Hematopoietic multipotent progenitor cell treated with erythropoietin and hydrocortisone succinate and interleukin-3 and kit ligand, for 15 days (in vitro differentiated cells): ENCODE data around the gene PTPA.

Source experiments
- DNase-seq: peaks from one replicate; pipeline ENCODE4 v3.0.0-alpha.2; 2015; ENCODE audit warnings: low spot score

The PTPA gene

GRCh38 chr9:129138476-129139232, 27.4 kb downstream of the PTPA start:
- DNase-seq = no peak

- peak; percentile 85 for DNase-seq
Observed at GRCh38 chr9:129139233-129139992, 28.2 kb downstream of the PTPA start.

- DNase-seq = no peak
Observed at GRCh38 chr9:129139993-129140396, 28.8 kb downstream of the PTPA start.

GRCh38 chr9:129140397-129141065, 29.3 kb downstream of the PTPA start:
- no peak for DNase-seq

- DNase-seq = no peak
Observed at GRCh38 chr9:129141066-129142041, 30.1 kb downstream of the PTPA start.

GRCh38 chr9:129142138-129142935, 31.1 kb downstream of the PTPA start:
- DNase-seq = no peak

- peak; percentile 81 for DNase-seq
Observed at GRCh38 chr9:129143031-129143927, 32.1 kb downstream of the PTPA start.

GRCh38 chr9:129145316-129145715, 34.1 kb downstream of the PTPA start:
- no peak for DNase-seq

- DNase-seq = no peak
Observed at GRCh38 chr9:129145841-129146292, 34.7 kb downstream of the PTPA start.

GRCh38 chr9:129146441-129146941, 35.3 kb downstream of the PTPA start:
- no peak for DNase-seq

- no peak for DNase-seq
Observed at GRCh38 chr9:129148463-129149204, 37.4 kb downstream of the PTPA start.

- no peak for DNase-seq
Observed at GRCh38 chr9:129149442-129149841, 38.2 kb downstream of the PTPA start.

GRCh38 chr9:129150122-129150521, 38.9 kb downstream of the PTPA start:
- no peak for DNase-seq

GRCh38 chr9:129150672-129151211, 39.5 kb downstream of the PTPA start:
- DNase-seq = no peak

- DNase-seq = no peak
Observed at GRCh38 chr9:129151469-129151868, 40.3 kb downstream of the PTPA start.

- DNase-seq = no peak
Observed at GRCh38 chr9:129154866-129155477, 43.8 kb downstream of the PTPA start.

GRCh38 chr9:129156163-129156562, 44.9 kb downstream of the PTPA start:
- no peak for DNase-seq
